Measurements from ENCODE around the gene CDH4.

The CDH4 gene

DNA sequence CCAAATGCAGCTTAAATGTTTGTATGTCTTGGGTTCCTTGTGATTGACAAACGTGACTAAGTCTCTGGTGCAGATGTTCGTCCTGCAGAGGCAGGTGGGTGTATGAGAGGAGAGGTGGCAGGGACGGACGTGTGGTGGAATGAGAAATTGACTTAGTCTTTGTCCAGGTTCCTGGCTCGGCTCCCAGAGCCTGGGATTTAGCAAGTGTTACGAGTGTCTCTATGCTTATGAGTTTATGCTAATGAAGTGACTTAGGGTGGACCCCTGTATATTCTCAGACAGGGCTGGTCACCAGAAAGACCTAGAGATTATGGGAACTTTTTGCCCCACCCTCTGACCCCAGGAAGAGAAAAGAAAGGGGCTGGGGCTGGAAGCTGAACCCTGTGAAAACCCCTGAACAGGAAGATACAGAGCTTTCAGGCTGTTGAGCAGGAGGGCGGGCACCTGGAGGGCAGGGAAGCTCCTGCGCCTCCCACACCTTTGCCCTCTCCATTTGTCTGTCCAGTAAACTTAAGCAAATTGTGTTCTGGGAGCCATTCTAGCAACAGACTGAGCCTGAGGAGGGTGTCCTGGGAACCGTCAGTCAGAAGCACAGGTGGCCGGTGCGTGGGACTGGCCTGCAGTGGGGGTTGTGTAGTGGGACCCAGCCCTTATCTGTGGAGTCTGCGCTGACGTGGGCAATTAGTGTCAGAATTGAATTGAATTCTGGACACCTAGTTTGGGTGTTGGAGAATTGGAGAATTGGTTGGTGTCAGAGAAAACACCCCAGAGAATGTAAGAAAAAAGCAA is 362.1 kb downstream of the CDH4 start (continued):
- no peak for TF ChIP-seq HOXD13 (CRISPR knock-in tag; IDR thresholded peaks at IDR 0.05; ENCODE audit: borderline replicate concordance)

DNA sequence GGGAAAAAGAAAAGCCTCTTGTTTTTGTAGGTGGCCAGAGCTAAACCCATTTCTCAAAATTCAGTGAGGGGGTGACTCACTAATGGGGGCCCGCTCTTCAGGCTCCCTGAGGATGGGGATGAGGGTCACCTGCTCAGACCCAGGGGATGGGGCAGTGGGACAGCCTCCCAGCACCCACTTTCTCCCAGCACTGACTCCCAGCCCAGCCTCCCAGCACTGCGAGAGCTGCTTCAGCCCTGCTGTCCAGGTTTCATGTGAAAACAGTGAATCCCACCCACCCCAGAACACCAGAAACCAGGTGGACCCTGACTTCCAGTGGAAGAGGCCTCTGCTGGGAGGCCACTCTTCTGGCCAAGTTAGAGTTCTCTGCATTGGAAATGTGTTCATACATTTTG is 362.6 kb downstream of the CDH4 start:
- Histone ChIP-seq H3K4me1 (ENCODE audit: control insufficient read depth, insufficient read depth, low read length) (no peaks in the 10 kb centered on the region), H3K9me3 (ENCODE audit: control insufficient read depth, insufficient read depth, low read depth, low read length) (no peaks in the 10 kb centered on the region), H3K36me3 (ENCODE audit: control insufficient read depth in 2 of 2, insufficient read depth in 1 of 2, low read length in 2 of 2) (no peaks in the 10 kb centered on the region), H3K4me3 (ENCODE audit: low read depth, low read length) (no peak overlapping the region), H3K27ac (ENCODE audit: extremely low read depth, low read depth, low read length) (no peak overlapping the region)
- TF ChIP-seq PRDM4 (tag by site-specific recombination; IDR thresholded peaks at IDR 0.05) (no peak), ZFP37 (tag by site-specific recombination; IDR thresholded peaks at IDR 0.05) (no peak), ZNF354C (tag by site-specific recombination; IDR thresholded peaks at IDR 0.05; ENCODE audit: borderline replicate concordance, low read depth) (no peak), FEZF1 (tag by site-specific recombination; IDR thresholded peaks at IDR 0.05) (no peak), BCL11B (tag by site-specific recombination; IDR thresholded peaks at IDR 0.05; ENCODE audit: low read depth) (no peak), KLF7 (tag by site-specific recombination; IDR thresholded peaks at IDR 0.05; ENCODE audit: borderline replicate concordance) (no peak), ZNF48 (tag by site-specific recombination; IDR thresholded peaks at IDR 0.05) (no peak), ZSCAN23 (tag by site-specific recombination; IDR thresholded peaks at IDR 0.05) (no peak), YY1 (tag by site-specific recombination; IDR thresholded peaks at IDR 0.05) (no peak), ZNF677 (tag by site-specific recombination; IDR thresholded peaks at IDR 0.05) (no peak), ZNF510 (tag by site-specific recombination; IDR thresholded peaks at IDR 0.05; ENCODE audit: insufficient replicate concordance) (no peak), ZBTB8A (tag by site-specific recombination; IDR thresholded peaks at IDR 0.05) (no peak), ZBTB49 (tag by site-specific recombination; IDR thresholded peaks at IDR 0.05; ENCODE audit: low read depth) (no peak)
- TF ChIP-seq, protein P1, sequence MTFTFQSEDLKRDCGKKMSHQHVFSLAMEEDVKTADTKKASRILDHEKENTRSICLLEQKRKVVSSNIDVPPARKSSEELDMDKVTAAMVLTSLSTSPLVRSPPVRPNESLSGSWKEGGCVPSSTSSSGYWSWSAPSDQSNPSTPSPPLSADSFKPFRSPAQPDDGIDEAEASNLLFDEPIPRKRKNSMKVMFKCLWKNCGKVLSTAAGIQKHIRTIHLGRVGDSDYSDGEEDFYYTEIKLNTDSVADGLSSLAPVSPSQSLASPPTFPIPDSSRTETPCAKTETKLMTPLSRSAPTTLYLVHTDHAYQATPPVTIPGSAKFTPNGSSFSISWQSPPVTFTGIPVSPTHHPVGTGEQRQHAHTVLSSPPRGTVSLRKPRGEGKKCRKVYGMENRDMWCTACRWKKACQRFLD (tag by site-specific recombination; IDR thresholded peaks at IDR 0.05): no peak
- CTCF ChIA-PET: no interaction called here
- POLR2A ChIA-PET: no interaction called here

DNA sequence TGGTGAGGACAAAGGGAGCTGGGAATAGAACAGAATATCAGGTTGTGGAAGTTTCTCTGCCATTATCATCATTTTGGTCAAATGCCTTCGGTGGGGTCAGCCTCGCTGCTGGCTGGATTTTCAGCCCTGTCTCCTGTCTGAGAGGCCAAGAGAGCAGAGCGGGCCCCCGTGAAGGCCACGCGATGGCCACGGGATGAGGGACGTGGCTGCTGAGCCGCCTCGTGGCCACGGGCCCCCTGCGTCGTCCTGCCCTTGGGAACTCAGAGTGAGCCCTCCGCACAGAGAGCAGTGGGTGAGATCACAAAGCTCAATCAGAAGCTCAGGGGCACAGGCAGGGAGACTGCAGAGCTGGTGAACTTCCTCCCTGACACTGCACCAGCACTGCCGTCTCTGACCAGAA is 363.7 kb downstream of the CDH4 start:
- H3K4me1 ChIP-seq (ENCODE audit: control insufficient read depth, insufficient read depth, low read length): no peaks in the 10 kb centered on the region
- H3K27ac ChIP-seq (ENCODE audit: extremely low read depth, low read depth, low read length): no peak overlapping the region
- ChIA-PET CTCF (interaction anchor here (0.6 kb wide), 1 partner anchor 492 kb away, joined by 4 read pairs; no protein-coding TSS in a partner anchor), POLR2A (no interaction called here)
- no peak overlapping the region for H3K4me3 ChIP-seq (ENCODE audit: low read depth, low read length)
- no peaks in the 10 kb centered on the region for H3K9me3 ChIP-seq (ENCODE audit: control insufficient read depth, insufficient read depth, low read depth, low read length)
- no peaks in the 10 kb centered on the region for H3K36me3 ChIP-seq (ENCODE audit: control insufficient read depth in 2 of 2, insufficient read depth in 1 of 2, low read length in 2 of 2)
- TF ChIP-seq ZXDB (tag by site-specific recombination; IDR thresholded peaks at IDR 0.05): no peak
